Activated CD4-positive, alpha-beta T cell treated with anti-CD3 and anti-CD28 coated beads, Interleukin-10, Interleukin-2, amounts not matched to agents 100 ng/mL and 50 ng/mL, durations not matched to agents 16 hours and 8 hours (primary cell): Measurements from ENCODE around the gene ZFHX2.
"Not testable (repeated sequence)": the region's sequence is repeated elsewhere in the genome, so short reads cannot be mapped to it uniquely, and the experiment has no call there.

ENCODE experiments used
- DNase-seq: peaks from one replicate; pipeline ENCODE4 v3.0.0-alpha.2; 2020

ZFHX2 gene

GRCh38 chr14:23538785-23539184, 12.8 kb downstream of the ZFHX2 start:
- no peak for DNase-seq

- no peak for DNase-seq
Observed at GRCh38 chr14:23538050-23538718, 13.4 kb downstream of the ZFHX2 start.

DNA sequence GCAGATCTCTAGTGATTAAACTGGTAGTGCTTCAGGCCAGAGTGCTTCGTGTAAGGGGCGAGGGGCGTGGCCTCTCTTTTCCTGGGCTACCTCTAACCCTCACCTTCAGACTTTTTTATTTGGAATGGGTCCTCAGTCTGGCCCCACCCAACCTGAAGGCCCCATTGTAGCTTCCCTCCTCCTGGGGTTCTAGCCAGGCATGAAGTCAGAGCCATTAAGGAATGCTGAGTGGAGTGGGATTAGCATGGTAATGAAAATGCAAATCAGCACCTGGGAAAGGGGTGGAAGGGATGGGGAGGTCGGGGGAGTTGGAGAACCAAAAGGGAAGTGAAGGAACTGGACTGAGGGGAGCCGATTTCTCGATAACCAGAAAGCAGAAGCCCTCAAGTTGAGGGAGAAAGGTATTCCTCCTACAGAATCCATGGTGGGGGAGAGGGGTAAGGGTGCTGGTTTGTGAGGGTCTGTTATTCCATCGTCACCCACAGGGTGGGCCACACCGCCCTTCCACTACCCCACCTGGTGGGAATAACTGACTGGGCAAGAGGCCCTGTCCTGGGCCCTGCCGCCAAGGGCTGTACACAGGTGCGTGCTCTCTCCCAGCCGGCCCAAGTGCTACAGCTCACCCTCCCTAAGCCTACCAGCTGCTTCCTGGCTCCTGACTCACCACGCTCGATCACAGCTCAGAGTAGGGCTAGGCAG, 14.1 kb downstream of the ZFHX2 start:
- no peak for DNase-seq

GRCh38 chr14:23536906-23537305, 14.7 kb downstream of the ZFHX2 start:
- DNase-seq = not testable (repeated sequence)

DNA sequence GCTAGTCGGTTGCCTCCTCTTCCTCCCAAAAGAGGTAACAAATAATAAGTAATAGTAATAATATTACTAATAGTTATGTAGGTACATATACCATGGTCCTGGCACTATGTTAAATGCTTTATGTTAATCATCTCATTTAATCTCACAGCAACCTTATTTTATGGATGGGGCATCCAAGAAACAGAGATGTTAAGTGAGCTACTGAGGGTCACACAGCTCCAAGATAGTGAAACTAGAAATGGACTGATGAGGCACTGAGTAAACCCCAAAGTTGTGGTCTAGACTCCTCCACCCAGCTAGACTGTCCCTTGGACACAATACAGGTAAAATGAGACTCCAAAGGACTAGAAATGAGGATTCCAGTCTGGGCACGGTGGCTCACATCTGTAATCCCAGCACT, 15.1 kb downstream of the ZFHX2 start:
- DNase-seq = no peak

DNA sequence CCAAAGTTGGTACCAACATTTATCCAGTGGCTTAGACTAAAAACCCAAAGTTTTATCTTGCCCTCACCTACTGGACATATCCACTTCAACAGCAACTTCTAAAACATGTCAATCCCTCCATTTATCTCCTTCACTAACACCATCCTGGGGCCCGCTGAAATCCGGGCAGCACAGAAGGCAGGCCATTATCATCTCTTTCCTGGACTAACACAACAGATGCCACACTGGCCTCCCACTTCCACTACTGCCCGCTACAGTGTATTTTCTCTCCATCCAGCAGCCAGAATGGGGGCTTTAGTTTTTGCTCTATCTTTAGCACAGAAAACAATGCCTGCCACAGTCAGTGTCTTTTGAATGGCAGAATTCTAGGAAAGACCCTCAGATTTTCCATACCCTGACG, 15.6 kb downstream of the ZFHX2 start:
- DNase-seq = no peak

DNA sequence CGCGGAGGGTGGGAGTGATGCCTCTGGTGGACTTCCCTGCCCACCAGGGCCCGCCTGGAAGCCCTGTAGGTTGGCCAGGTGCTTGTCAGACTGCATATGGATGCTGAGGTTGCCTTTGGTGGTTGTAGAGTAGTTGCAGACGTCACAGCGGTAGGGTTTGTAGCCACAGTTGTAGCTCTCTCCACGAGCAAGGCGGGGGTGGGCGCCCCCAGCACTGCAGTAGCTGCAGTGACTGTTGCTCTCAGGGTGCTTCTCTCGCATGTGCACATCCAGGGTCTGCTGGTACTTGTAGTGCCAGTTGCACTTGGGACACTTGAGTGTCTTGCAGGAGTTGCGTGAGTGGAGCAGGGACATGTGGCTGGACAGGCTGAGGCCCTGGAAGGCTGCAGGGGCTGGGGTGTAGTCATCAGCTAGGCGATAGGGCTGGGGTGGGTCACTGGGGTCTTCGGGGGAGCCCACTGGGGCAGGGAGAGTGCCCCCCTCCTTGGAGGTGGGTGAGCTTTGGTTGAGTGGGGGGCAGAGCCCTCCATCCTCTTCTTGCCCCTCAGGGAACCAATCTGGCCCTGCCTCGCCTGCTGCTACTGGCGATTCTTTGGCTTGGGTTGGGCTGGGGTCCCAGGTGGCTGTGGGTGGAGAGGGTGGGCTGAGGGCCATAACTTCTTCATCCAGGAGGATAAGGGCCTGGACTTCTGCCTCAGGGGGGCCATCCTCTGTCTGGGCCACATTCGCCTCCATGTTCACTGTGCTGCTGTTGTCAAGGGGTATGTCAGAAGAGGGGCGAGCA, 17.7 kb downstream of the ZFHX2 start:
- no peak for DNase-seq

GRCh38 chr14:23532658-23533057, 18.9 kb downstream of the ZFHX2 start:
- no peak for DNase-seq

- DNase-seq = no peak
Observed at GRCh38 chr14:23531391-23531790, 20.2 kb downstream of the ZFHX2 start.

DNA sequence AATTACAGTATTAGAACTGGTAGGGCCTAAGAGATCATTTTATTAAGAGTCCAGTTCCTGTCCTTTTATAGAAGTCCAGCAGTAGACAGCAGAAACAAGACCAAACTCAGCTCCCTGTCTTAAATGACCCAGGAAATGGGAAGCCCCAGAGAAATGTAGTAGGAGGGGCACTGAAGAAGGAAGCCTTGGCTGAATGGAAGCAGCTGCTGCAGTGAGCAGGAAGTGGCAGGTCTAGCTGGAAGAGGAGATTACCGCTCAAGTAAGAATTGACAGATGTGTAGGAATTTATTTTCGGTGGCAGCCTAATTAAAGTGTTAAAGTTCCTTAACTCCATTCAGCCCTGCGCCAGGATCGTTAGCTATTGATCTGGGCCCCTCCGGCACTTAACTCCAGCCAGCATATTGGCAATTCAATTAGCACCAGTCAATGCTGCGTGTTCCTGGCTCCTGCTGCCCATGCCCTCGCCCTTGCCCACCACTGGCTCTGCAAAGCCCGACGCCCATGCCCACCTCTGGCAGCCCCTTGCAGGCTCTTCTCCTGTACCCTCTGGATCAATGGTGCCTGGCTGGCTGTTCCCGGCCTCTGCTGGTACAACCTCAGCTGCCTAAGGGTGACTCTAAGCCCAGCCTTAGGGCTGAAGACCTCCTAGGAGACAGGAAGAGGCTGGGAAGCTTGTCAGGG, 21.1 kb downstream of the ZFHX2 start:
- no peak for DNase-seq

DNA sequence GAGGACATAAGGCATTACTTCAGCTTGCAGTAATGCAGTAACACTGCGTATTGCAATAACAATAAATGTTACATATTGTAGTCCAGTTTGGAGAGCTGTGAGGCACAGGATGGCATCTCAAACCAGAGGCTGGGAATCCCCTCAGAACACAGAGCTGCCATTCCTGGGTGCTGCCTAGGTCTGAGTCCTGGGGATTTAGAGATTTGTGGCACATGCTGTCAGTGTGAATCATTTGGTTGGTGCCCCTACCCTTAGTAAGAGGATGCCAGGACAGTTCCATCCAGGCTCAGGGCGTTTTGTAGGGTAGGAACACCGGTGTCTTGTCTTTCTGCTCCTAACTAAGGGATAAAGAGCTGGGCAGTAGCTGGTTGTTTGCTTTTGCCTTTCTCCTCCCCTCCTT, 22.5 kb downstream of the ZFHX2 start:
- DNase-seq = no peak

DNA sequence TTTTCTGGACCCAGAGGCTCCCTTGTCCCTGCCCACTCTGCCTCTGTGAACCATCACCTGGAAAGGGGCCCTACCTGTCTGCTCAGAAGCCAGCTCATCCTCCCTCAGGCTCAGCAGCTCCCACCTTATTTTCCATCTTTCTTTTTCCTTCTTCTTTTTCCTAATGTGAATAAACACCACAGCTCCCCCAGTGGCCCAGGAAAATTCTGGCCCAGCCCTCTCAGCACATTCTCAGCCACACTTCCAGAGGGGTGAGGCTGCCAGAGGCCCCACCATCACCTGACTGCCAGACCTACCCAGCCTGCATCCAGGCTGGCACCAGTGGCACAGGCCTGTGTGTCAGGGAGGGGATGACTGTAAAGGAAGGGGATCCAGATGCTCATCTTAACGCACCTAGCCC, 23.0 kb downstream of the ZFHX2 start:
- DNase-seq = no peak

DNA sequence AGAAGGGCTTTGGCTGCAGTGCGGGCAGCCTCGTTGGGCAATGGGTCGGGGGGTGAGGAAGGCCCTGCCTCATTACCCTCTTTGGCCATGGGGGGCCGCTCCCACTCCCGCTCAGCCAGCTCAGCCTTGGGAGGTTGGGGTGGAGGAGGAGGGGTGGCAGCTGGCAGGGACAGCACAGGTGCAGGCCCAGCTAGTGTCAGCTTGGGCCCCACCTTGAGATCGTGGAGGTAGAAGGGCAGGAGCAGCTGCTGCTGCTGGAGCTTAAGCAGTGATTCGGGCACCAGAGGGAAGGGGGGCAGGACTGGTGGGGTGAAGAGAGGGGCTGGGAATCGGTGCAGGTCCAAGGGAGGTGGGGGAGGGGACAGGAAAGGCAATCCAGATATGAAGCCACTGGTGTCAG, 26.0 kb downstream of the ZFHX2 start:
- DNase-seq = no peak

- DNase-seq = no peak
Observed at GRCh38 chr14:23524954-23525353, 26.6 kb downstream of the ZFHX2 start.

DNA sequence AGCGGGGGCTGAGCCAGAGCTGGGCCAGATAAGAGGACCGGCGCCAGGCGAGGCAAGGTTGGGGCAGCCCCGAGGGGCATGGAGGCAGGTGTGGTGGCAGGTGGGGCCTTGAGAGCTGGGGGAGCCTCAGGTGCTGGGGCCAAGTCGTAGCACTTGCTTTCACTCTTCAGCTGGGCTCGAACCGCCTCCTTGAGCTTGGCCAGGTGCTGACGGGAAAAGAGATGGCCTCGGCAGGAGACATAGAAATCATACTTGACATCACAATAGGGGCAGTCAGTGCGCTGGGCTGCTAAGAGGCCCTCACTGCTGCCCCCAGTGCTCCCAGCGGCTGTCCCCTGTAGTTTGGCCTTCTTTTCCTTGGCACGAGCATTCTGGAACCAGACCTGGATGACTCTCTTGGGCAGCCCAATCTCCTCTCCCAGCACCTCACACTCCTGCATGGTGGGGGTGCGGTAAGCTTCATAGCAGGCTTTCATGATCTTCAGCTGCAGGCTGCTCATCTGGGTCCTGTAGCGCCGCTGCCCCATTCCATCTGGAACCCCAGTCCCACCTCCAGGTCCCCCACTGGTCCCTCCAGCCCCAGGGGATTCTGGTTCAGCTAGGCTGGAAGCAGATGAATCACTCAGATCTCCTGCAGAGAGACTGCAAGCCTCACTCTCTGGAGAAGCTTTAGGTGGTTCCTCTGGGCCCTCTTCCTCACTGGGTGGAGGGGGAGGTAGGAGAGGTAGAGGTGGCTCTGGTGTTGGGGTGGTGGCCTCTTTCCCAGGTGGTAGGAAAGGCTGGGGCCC, 28.1 kb downstream of the ZFHX2 start:
- DNase-seq = no peak

GRCh38 chr14:23522643-23523198, 28.8 kb downstream of the ZFHX2 start:
- DNase-seq = no peak

DNA sequence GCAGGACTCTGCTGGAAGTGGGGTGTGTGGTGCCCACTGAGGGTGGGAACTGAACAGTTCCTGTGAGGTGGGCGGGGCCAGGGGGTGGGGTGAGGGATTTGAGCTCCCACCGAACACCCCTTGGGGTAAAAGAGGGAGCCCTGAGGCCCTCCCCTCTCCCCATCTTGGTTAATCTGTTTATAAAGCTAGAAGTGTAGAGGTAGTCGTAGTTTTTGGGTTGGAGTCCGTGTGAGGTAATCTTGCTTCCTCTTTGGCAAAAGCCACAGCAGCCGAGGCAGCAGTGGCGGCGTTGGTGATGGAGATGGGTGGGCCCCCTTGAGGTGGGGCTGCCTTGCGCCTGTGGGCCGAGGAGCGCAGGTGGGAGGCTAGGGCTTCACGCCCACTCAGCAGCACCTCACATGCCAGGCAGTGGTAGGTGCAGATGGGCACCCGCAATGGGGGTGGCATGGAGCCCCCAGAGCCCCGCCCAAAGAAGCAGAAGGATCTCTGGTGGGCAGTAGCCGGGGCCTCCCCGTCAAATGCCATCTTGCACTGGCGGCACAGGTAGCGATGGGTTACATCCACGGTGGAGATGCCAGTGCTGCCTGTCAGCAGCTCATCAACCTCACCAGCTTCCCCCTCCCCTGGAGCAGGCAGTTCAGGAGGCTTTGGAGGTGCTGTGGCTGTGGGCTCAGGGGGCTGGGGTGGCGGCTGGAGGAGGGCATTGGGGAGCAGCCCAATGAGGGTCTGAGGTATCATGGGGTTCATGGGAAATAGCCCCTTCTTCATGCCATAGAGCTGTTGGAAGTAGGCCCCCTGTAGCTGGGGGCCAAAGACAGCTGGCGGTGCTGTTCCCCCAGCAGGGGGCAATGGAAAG, 29.6 kb downstream of the ZFHX2 start:
- DNase-seq = no peak

DNA sequence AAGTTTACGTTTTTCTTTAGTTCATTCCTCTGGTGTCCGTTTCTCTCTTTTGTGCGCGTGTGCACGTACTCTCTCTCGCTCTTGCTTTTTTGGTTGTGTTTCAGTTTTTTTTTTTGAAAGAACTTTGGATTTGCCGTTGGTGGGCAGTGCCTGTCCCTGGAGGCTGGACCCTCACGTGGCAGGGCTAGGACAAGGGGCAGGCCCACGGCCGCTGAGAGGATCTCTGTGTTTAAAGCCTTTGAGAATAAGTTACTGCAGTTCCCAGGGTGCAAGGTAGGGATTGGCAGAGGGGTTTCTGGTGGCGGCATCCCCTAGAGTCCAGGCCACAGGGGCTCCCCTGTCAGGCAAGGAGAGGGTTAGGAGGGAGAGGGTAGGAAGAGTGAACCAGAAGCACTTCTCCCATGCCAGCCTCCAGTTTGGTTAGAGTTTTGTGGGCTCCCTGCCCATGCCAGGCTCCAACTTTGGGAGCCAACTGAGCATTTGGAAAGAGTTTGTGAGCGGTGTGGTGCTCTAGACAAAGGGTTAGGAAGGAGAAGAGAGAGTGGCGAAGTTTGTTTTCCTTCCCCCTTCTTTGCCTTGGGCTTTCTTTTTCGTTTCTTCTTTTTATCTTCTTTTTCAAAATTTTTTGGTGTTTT, 30.5 kb downstream of the ZFHX2 start:
- no peak for DNase-seq

DNA sequence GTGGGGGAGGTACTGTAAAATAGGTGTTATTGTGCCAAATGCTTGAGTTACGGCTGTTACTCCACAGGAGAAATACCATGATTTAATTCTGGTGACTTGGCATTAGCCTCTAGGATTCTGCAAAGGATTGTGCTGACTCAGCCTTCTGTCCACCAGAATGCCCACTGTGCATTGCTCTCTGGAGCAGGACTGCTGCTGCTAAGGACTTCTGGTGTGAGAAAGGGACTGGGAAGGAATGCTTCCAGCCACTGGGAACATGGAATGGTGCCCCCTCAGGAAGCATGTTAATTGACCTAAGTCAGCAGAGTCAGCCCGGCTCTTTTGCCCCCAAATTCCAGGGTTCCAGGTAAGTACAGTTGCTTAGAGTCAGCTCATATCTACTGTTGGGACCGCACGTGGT, 32.9 kb downstream of the ZFHX2 start:
- no peak for DNase-seq

DNA sequence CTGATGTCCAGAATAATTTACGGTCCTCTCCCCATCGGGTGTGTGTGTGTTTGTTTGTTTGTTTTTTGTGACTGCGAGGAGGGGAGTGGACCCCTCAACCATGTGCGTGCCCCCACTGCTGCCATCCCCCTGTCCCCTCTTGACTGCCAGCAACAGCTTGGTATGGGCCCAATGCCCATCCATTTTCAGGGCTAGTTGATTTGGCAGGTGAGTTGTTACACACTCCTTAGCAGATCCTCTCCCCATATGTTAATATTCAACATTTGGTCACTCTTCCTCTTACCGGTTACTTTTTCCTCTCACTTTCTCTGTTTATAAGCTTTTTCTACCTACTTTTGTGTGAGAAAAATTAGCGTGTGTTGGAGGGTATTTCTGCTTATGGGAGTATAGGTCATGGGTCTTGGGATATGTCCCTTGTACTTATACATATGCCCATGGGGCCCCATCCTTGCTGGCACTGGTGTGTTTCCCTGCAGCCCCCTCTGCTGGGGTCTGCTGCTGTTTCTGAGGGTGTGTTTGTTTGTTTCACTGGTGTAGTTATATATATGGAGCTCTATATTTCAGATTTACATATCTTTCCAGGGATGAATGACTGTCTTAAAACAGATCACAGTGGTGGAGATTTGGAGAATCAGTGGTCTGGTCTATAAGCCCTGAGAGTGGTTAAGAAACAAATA, 33.8 kb downstream of the ZFHX2 start:
- no peak for DNase-seq
